H1 (cell line): Measurements from ENCODE around the gene MRE11. TPM values are rescaled to one million over a fixed set of nuclear protein-coding genes. Genes with fewer than 3 reads are reported as not detected.

Source experiments
- CTCF ChIA-PET: fragments of 300-600 bp; sonication (Branson Sonifier 250); formaldehyde crosslinking; loops from one replicate; lab custom pipeline; 2021; ENCODE audit not compliant: partially characterized antibody; lab: Charles Lee
- POLR2A ChIA-PET: fragments of 300-600 bp; sonication (Branson Sonifier 250); formaldehyde crosslinking; loops from one replicate; lab custom pipeline; 2021; ENCODE audit warnings: inconsistent platforms; ENCODE audit not compliant: partially characterized antibody; lab: Charles Lee
- DNase-seq, 2 experiments: peaks; one replicate each; pipeline versions ENCODE4 v3.0.0 to v3.0.0-alpha.2; 2010 to 2022; ENCODE audit warnings: low spot score in 2 of 2, low read depth in 1 of 2, mixed read lengths in 1 of 2
- FAIRE-seq: peaks from 2 replicates; lab custom pipeline; 2011; peaks lifted over from hg19 to GRCh38; lab: Jason Lieb, UNC
- H2AFZ ChIP-seq: 2 replicates; pipeline ENCODE4 v1.8.1; 2012; ENCODE audit warnings: low read length, inconsistent platforms
- H2AK5ac ChIP-seq: 2 replicates; pipeline ENCODE4 v1.6.1; 2013; ENCODE audit warnings: low read depth, low read length
- H2BK120ac ChIP-seq: replicated peaks from 2 replicates; pipeline ENCODE3; 2013; ENCODE audit warnings: low read depth, low read length, inconsistent platforms
- H2BK12ac ChIP-seq: 2 replicates; pipeline ENCODE4 v1.6.1; 2013; ENCODE audit warnings: low read depth, low read length
- H2BK15ac ChIP-seq: 2 replicates; pipeline ENCODE4 v1.6.1; 2013; ENCODE audit warnings: low read length
- H2BK20ac ChIP-seq: 2 replicates; pipeline ENCODE4 v1.6.1; 2013; ENCODE audit warnings: low read length
- H2BK5ac ChIP-seq: 2 replicates; pipeline ENCODE4 v1.6.1; 2013; ENCODE audit warnings: low read depth, low read length
- H3K14ac ChIP-seq: 2 replicates; pipeline ENCODE4 v1.6.1; 2013; ENCODE audit warnings: inconsistent platforms; ENCODE audit not compliant: insufficient read length
- H3K18ac ChIP-seq: 2 replicates; pipeline ENCODE4 v1.6.1; 2013; ENCODE audit warnings: low read length; ENCODE audit errors: extremely low read depth
- H3K23ac ChIP-seq: 2 replicates; pipeline ENCODE4 v1.6.1; 2013; ENCODE audit warnings: inconsistent platforms; ENCODE audit not compliant: insufficient read length
- H3K23me2 ChIP-seq: 2 replicates; pipeline ENCODE4 v1.6.1; 2013; ENCODE audit warnings: low read depth, low read length
- H3K27ac ChIP-seq: 2 replicates; pipeline ENCODE4 v1.6.1; 2011; ENCODE audit warnings: low read depth, low read length, inconsistent platforms
- H3K27me3 ChIP-seq, 4 experiments: replicated peaks in 1 of 4; 1 replicate in 1 of 4; 2 replicates in 3 of 4; pipeline versions ENCODE4 v1.6.1 to v1.8.1; 2011 to 2013; ENCODE audit warnings: low read length in 3 of 4, mild to moderate bottlenecking in 3 of 4, inconsistent platforms in 2 of 4, mixed read lengths in 2 of 4, moderate library complexity in 1 of 4; ENCODE audit not compliant: control insufficient read depth in 3 of 4, insufficient read depth in 3 of 4; ENCODE audit errors: extremely low read depth in 1 of 4
- H3K36me3 ChIP-seq, 4 experiments: 2 replicates each; pipeline versions ENCODE4 v1.6.1 to v1.8.1; 2011 to 2013; ENCODE audit warnings: mild to moderate bottlenecking in 4 of 4, low read length in 3 of 4, moderate library complexity in 2 of 4, control low read depth in 1 of 4, inconsistent platforms in 1 of 4; ENCODE audit not compliant: insufficient read depth in 4 of 4, control insufficient read depth in 2 of 4
- H3K4ac ChIP-seq: replicated peaks from 2 replicates; pipeline ENCODE3; 2013; ENCODE audit warnings: low read length, low read depth, mixed read lengths, inconsistent platforms; ENCODE audit not compliant: insufficient read length
- H3K4me1 ChIP-seq, 4 experiments: replicated peaks in 1 of 4; 1 replicate in 1 of 4; 2 replicates in 3 of 4; pipeline versions ENCODE4 v1.6.1 to v1.8.1; 2011 to 2013; ENCODE audit warnings: low read length in 3 of 4, inconsistent platforms in 2 of 4, mixed read lengths in 1 of 4; ENCODE audit not compliant: insufficient read depth in 4 of 4, control insufficient read depth in 3 of 4
- H3K4me2 ChIP-seq, 2 experiments: 2 replicates each; pipeline versions ENCODE4 v1.6.1 to v1.8.1; 2011 to 2013; ENCODE audit warnings: low read depth in 2 of 2, low read length in 2 of 2, control low read depth in 1 of 2, inconsistent platforms in 1 of 2, mild to moderate bottlenecking in 1 of 2; ENCODE audit not compliant: insufficient read depth in 1 of 2
- H3K4me3 ChIP-seq, 4 experiments: fragments of 200-600, 300-600 bp in 1 of 4; sonication (generic), shearing (Covaris generic), sonication (Bioruptor Twin) in 1 of 4; 2 replicates each; pipeline versions ENCODE4 v1.5.1 to v1.8.1; 2011 to 2016; ENCODE audit warnings: low read length in 4 of 4, low read depth in 3 of 4, control low read depth in 2 of 4, inconsistent platforms in 2 of 4, mild to moderate bottlenecking in 2 of 4, mixed read lengths in 1 of 4, moderate library complexity in 1 of 4; ENCODE audit not compliant: insufficient read depth in 2 of 4; ENCODE audit errors: extremely low read depth in 1 of 4
- H3K56ac ChIP-seq: replicated peaks from 2 replicates; pipeline ENCODE3; 2013; ENCODE audit warnings: low read depth, mild to moderate bottlenecking, mixed read lengths, low read length, inconsistent platforms; ENCODE audit not compliant: insufficient read length
- H3K79me1 ChIP-seq: 2 replicates; pipeline ENCODE4 v1.6.1; 2013; ENCODE audit warnings: low read depth, low read length, control low read depth
- H3K79me2 ChIP-seq, 2 experiments: 2 replicates each; pipeline versions ENCODE4 v1.6.1 to v1.8.1; 2012 to 2013; ENCODE audit warnings: low read length in 2 of 2, mild to moderate bottlenecking in 2 of 2, inconsistent platforms in 1 of 2; ENCODE audit not compliant: insufficient read depth in 2 of 2, control insufficient read depth in 1 of 2
- H3K9ac ChIP-seq, 4 experiments: replicated peaks in 1 of 4; 1 replicate in 1 of 4; 2 replicates in 3 of 4; pipeline versions ENCODE4 v1.6.1 to v1.8.1; 2011 to 2013; ENCODE audit warnings: low read depth in 3 of 4, low read length in 3 of 4, control low read depth in 2 of 4, mild to moderate bottlenecking in 2 of 4, moderate library complexity in 2 of 4, inconsistent platforms in 1 of 4; ENCODE audit errors: extremely low read depth in 1 of 4
- H3K9me3 ChIP-seq, 2 experiments: 2 replicates each; pipeline versions ENCODE4 v1.6.1 to v1.8.1; 2012 to 2013; ENCODE audit warnings: mild to moderate bottlenecking in 2 of 2, moderate library complexity in 2 of 2, control low read depth in 1 of 2, inconsistent platforms in 1 of 2, low read depth in 1 of 2, low read length in 1 of 2, mixed read lengths in 1 of 2; ENCODE audit not compliant: insufficient read depth in 2 of 2
- H4K20me1 ChIP-seq, 2 experiments: replicated peaks in 1 of 2; 2 replicates each; pipeline versions ENCODE3 to v1.8.1; 2011 to 2013; ENCODE audit warnings: inconsistent platforms in 2 of 2, low read length in 2 of 2, mild to moderate bottlenecking in 1 of 2; ENCODE audit not compliant: insufficient read depth in 2 of 2, control insufficient read depth in 1 of 2
- H4K5ac ChIP-seq: 2 replicates; pipeline ENCODE4 v1.6.1; 2013; ENCODE audit warnings: low read length, low read depth, mixed read lengths, inconsistent platforms; ENCODE audit not compliant: insufficient read length
- H4K8ac ChIP-seq: 2 replicates; pipeline ENCODE4 v1.8.0; 2013; ENCODE audit warnings: mild to moderate bottlenecking, moderate library complexity, low read length, inconsistent platforms; ENCODE audit not compliant: insufficient read depth; ENCODE audit errors: extremely low read depth
- H4K91ac ChIP-seq: replicated peaks from 2 replicates; pipeline ENCODE3; 2013; ENCODE audit warnings: low read length, mixed read lengths, inconsistent platforms; ENCODE audit not compliant: insufficient read length
- CEBPB ChIP-seq: IDR thresholded peaks from 2 replicates; pipeline ENCODE4 v1.6.1; 2012; ENCODE audit warnings: low read depth, low read length
- KDM4A ChIP-seq: IDR thresholded peaks from one replicate; pipeline ENCODE4 v1.7.1; 2012; ENCODE audit warnings: low read depth, mild to moderate bottlenecking, moderate library complexity, low read length, inconsistent platforms; ENCODE audit not compliant: severe bottlenecking
- KDM5A ChIP-seq: fragments of 200-600 bp; IDR thresholded peaks from 2 replicates; pipeline ENCODE4 v1.7.1; 2012; ENCODE audit warnings: mild to moderate bottlenecking, low read length, inconsistent platforms, mixed read lengths
- PHF8 ChIP-seq: fragments of 200-600 bp; sonication (generic); conservative IDR thresholded peaks from 2 replicates; pipeline ENCODE4 v1.7.1; 2012; ENCODE audit warnings: low read depth, mild to moderate bottlenecking, inconsistent platforms, low read length, moderate library complexity
- POLR2A ChIP-seq, 2 experiments: IDR thresholded peaks; 1 replicate in 1 of 2; 2 replicates in 1 of 2; pipeline ENCODE4 v1.6.1; 2011; ENCODE audit warnings: low read depth in 2 of 2, low read length in 2 of 2, mild to moderate bottlenecking in 2 of 2; ENCODE audit errors: control extremely low read depth in 1 of 2
- SUZ12 ChIP-seq: fragments of 200-600 bp; sonication (generic); IDR thresholded peaks from 2 replicates; pipeline ENCODE4 v1.6.1; 2012; ENCODE audit warnings: mild to moderate bottlenecking, inconsistent platforms, low read length, moderate library complexity, mixed read lengths
- TCF12 ChIP-seq: IDR thresholded peaks from 2 replicates; pipeline ENCODE4 v1.6.1; 2011; ENCODE audit warnings: low read depth, mild to moderate bottlenecking, low read length
- TEAD4 ChIP-seq: IDR thresholded peaks from 2 replicates; pipeline ENCODE4 v1.6.1; 2012; ENCODE audit warnings: low read depth, low read length, inconsistent platforms, mixed read lengths
- USF2 ChIP-seq: IDR thresholded peaks from 2 replicates; pipeline ENCODE4 v1.6.1; 2011; ENCODE audit warnings: low read length, improper control_type of control experiment
- ZNF274 ChIP-seq: IDR thresholded peaks from 2 replicates; pipeline ENCODE4 v1.7.0; 2012; ENCODE audit warnings: low read length, borderline replicate concordance; ENCODE audit errors: extremely low read depth
- WGBS, 2 experiments: shearing (Covaris generic) in 1 of 2; methylation state at CpG; one replicate each; pipeline versions ENCODE4 v1.1.6 to v1.1.7; 2013 to 2015; ENCODE audit warnings: low lambda C conversion rate in 2 of 2, mixed read lengths in 2 of 2, inconsistent platforms in 1 of 2, low coverage in 1 of 2, missing lambda C conversion rate in 1 of 2; ENCODE audit not compliant: insufficient replicate concordance in 2 of 2, insufficient coverage in 1 of 2, insufficient read length in 1 of 2; ENCODE audit errors: extremely low coverage in 1 of 2, missing lambda C conversion rate in 1 of 2; 5-methylcytosine and 5-hydroxymethylcytosine counted together
- polyA plus RNA-seq, 7 experiments: library from polyadenylated mRNA; depleted of rRNA in 3 of 7; stranded (reverse) in 5 of 7; unstranded in 2 of 7; fragments of >200 nt in 5 of 7; fragments of 200-250 nt in 2 of 7; gene quantifications; 1 replicate in 5 of 7; 2 replicates in 1 of 7; 4 replicates in 1 of 7; pipeline versions ENCODE4 v1.2.1 to v1.2.3, GENCODE V29; 2011 to 2013; ENCODE audit warnings: missing spikeins in 2 of 7, mixed read lengths in 2 of 7
- total RNA-seq: library from RNA; stranded (reverse); fragmentation: NEBNext Ultra II Directional; extraction: Animal tissue kit (Norgen Biotek cat#: 25700); gene quantifications from 2 replicates; pipeline ENCODE4 v1.2.1, GENCODE V29; 2021

MRE11 gene
- total and polyA plus RNA-seq, 2 of the 8 experiments (the other 6 are each of a cell fraction or from before 2014, with no cell fraction given) = 7.2 to 43.4 TPM

- no peak overlapping the region for H2AFZ ChIP-seq
- H3K36me3 ChIP-seq = no peaks in the 10 kb centered on the region
- peaks cover 9 to 32% (median 29%) of the 10 kb centered on the region in 4 experiments for H3K27me3 ChIP-seq
- no peak overlapping the region for H3K56ac ChIP-seq
- no peak overlapping the region for H4K91ac ChIP-seq
- no peak for FAIRE-seq
- H3K23me2 ChIP-seq = peaks cover 13% of the 10 kb centered on the region; the same call in 1 of the 2 replicates
- H2BK120ac ChIP-seq = no peak overlapping the region
- no peak overlapping the region for H4K5ac ChIP-seq
- H3K9me3 ChIP-seq = no peaks in the 10 kb centered on the region
- H3K14ac ChIP-seq = no peak overlapping the region
- H3K27ac ChIP-seq = no peak overlapping the region
- no peak overlapping the region for H3K9ac ChIP-seq
- no peak overlapping the region for H2BK5ac ChIP-seq
- WGBS, 2 experiments = 80% methylated on average over 5 of the region's 5 CpGs; no CpG with 5 or more reads in 1 of the 2 experiments
- H3K18ac ChIP-seq = no peak overlapping the region
- H2BK12ac ChIP-seq = no peak overlapping the region
- peaks cover 0 to 2% (median 0%) of the 10 kb centered on the region in 4 experiments; a peak in 2 of 7 replicates for H3K4me1 ChIP-seq
- no peak overlapping the region for H3K4me2 ChIP-seq
- DNase-seq = no peak
- H3K4me3 ChIP-seq = no peak overlapping the region
- POLR2A ChIA-PET = interaction anchor here (0.6 kb wide), 1 partner anchor 95 kb away, joined by 3 read pairs; no protein-coding TSS in a partner anchor
- no peak overlapping the region for H2BK15ac ChIP-seq
- H4K20me1 ChIP-seq = no peaks in the 10 kb centered on the region
- H4K8ac ChIP-seq = no peak overlapping the region
- no peaks in the 10 kb centered on the region for H3K79me1 ChIP-seq
- no peak overlapping the region for H2BK20ac ChIP-seq
- CTCF ChIA-PET = no interaction called here
- H3K4ac ChIP-seq = no peak overlapping the region
- H3K23ac ChIP-seq = no peak overlapping the region
- TF ChIP-seq ZNF274 = no peak
- no peak for TF ChIP-seq SUZ12
- no peak for TF ChIP-seq TEAD4
- no peak for TF ChIP-seq PHF8
- TF ChIP-seq TCF12 = no peak
- TF ChIP-seq KDM4A = no peak
- TF ChIP-seq USF2 = no peak
- TF ChIP-seq KDM5A = no peak
- TF ChIP-seq CEBPB = no peak
- TF ChIP-seq POLR2A (IDR thresholded peaks at IDR 0.05; ENCODE audit: control extremely low read depth in 1 of 2, low read depth in 2 of 2, low read length in 2 of 2) = no peak
- H2AK5ac ChIP-seq = no peak overlapping the region
- H3K79me2 ChIP-seq = no peaks in the 10 kb centered on the region
Observed at GRCh38 chr11:94398101-94398500, 95.5 kb downstream of the MRE11 start.
